CD4-positive, alpha-beta T cell treated with Interleukin-10 for 1 hour (primary cell): ENCODE results near the gene ITGB7.
"Not testable (repeated sequence)": the region's sequence is repeated elsewhere in the genome, so short reads cannot be mapped to it uniquely, and the experiment has no call there.

Source experiments
- DNase-seq: peaks from one replicate; pipeline ENCODE4 v3.0.0-alpha.2; 2020

Gene ITGB7

GRCh38 chr12:53196486-53196885, 10.6 kb downstream of the ITGB7 start:
- no peak for DNase-seq

- DNase-seq = no peak
Observed at GRCh38 chr12:53195516-53196420, 11.3 kb downstream of the ITGB7 start.

GRCh38 chr12:53194973-53195372, 12.1 kb downstream of the ITGB7 start:
- no peak for DNase-seq

DNA sequence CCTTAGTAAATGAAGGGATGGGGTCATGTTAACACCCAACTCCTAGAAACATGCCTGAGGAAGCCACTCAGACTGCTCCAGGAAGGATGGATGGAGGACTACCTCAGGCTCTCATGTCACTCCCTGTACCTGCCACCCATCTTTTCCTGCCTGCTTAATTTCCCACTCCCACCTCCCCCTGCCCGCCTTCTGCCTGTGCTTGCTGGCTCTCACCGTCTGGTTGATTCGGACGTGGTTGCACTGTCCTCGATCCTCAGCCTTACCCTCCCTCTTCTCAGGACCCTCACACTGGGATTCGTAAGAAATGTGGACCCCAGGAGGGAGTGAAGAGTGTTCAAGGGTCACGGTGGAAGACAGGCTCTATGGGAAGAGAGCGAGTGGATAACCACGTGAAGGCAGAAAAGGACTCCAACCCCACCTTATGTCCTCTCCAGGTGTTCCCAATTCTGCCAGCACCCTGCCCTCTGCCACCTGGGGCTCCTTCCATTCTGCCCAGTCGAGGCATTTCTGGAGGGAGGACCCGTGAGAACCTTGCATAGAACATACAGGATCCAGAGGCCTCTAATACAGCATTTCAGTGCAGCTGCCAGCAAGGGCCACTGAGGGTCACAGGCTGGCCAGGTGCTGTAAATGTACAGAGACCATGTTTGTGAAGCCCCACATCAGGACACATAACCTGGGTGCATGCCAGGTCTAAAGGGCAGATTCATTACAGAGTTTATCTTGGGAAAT, 12.9 kb downstream of the ITGB7 start:
- no peak for DNase-seq

DNA sequence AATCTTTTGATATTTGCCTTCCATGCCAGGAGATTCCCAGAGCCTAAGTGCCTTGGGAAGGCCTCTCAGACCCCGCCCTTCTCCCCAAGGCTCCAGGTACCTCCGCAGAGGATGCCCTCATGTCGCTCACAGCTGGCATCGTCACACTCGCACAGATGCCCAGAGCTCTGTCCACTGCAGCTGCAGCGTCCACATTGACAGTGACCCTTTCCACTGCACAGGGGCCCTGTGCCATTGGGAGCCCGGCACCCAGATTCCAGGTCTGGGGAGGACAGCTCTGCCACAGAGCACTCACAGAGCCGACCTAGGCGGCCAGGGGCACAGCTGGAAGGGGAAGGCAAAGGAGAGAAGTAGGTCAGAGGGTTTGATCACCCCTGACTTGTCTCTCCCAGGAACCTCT, 14.0 kb downstream of the ITGB7 start:
- DNase-seq = no peak

DNA sequence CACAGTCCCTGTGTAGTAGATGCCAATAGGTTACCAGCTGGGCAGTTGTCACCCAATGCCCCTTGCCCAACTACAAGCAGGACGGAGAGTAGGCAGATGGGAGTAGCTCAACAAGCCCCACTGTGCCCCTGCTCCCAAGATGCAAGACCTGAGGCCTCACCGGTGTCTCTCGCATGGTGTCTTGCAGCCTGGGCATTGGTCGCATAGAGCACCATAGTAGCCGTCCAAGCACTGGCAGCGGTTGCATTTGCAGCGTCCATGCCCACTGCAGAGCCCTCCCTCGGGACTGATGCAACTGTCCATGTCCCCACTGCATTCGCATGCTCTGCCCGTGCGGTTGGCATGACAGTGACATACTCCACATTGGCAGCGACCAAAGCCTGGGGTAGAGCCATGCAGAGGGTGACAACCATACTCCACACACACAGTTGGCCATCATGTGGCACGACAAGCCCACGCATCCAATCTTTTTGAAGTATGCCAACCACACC, 14.5 kb downstream of the ITGB7 start:
- no peak for DNase-seq

GRCh38 chr12:53191885-53192530, 15.0 kb downstream of the ITGB7 start:
- DNase-seq = no peak

DNA sequence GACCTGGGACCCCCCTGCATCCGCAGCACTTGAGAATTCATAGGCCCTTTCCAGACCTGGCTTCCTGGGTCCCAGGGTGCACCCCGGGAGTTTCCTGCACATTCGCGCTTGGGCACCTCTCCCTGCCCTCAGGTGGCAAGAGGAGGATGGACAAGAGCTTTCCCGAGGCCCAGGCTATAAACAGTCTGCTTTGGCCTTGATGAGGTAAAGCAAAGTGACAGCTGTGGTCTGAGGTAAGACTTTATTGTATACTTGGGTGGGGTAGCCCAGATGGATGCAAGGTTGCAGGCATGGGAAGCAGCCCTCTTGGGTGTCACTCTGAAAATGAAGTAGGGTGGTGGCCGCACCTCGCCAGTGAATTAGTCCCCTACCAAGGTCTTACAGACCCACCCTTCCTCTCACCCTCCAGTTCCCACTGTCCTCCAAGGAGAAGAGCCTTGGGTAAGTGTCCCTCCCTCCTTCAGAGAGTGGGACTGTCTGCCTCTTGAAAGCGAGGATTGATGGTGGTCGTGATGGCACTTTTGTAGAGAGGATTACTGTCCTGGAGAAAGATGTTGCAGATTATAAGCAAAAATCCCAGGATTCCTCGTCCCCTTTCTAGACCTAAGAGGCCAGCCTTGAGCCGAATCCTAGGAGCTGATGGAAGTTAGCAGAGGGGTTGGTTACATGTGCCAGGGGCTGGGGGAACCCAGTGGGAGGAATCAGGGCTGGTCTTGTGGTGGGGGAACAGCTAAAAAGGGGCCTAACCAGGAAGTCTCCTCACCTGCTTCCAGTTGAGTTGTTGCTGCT, 15.8 kb downstream of the ITGB7 start:
- no peak for DNase-seq

GRCh38 chr12:53190108-53190729, 16.8 kb downstream of the ITGB7 start:
- peak; percentile 61 for DNase-seq

- no peak for DNase-seq
Observed at GRCh38 chr12:53187145-53187899, 19.7 kb downstream of the ITGB7 start.

- no peak for DNase-seq
Observed at GRCh38 chr12:53186745-53187144, 20.3 kb downstream of the ITGB7 start.

GRCh38 chr12:53185582-53186153, 21.4 kb downstream of the ITGB7 start:
- no peak for DNase-seq

GRCh38 chr12:53184828-53185227, 22.2 kb downstream of the ITGB7 start:
- no peak for DNase-seq

- no peak for DNase-seq
Observed at GRCh38 chr12:53182903-53183302, 24.1 kb downstream of the ITGB7 start.

GRCh38 chr12:53181935-53182334, 25.1 kb downstream of the ITGB7 start:
- DNase-seq = no peak

DNA sequence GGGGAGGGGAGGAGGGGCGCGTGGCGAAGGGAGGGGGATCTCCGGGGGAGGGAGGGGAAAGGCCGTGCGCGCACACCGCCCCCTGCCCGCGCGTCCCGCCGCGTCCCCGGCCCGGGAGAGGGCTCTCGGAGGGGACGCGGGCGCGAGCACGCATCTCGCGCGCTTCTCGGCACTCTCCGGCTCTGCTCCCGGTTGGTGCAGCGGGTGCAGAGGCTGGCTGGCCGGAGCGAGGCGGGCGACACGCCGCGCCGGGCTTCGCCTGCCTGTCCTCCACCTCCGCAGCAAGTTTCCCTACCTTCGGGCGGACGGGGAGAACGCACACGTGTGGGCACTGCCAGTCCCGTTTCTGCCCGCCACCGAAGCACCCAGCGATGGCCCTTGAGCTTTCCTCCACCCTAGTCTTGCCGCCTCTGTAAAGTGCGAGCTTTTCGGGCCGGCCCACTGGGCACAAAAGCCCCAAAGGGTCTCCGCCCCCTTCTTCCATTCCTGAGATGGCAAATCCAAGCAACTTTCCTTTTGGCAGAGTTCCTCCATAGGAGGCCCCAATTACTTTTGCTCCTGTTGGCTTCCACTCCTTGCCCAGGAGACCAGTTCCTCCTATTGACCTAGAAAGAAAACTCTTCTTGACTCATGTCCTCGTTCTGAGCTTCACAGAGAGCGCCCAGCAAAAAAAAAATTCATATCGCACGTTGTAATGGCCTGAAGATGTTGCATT, 26.0 kb downstream of the ITGB7 start:
- no peak for DNase-seq

DNA sequence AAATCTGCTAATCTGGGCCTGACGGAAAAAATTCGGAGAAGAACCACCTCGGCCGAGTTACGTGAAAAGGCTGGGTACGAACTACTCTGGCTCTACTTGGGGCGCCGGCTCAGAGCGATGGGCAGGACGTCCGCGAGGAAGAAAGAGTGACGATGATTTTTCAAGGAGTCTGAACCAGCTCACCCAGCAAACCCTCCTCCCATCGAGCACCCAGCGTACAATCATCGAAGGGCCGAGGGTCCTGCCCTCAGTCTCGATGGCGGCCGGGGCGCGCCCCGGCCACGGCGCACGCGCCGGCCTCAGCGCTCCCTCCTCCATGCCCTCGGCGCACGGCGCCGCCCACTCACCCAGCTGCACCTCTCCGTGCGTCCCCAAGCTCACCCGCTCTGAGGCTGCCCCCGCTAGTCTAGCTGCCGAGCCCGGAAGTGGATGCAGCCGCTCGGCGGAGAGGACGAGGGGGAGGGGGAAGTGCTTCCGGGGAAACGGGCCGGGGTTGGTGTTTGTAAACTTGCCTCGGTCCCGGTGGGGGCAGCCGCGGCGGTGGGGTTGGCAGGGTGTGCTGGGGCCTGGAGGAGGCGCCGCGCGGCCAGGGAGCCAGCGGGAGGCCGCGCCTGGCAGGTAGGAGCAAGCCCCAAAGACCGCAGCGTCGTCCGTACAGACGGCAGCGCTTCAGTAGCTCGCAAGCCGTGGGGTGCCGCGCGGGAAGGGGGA, 26.7 kb downstream of the ITGB7 start, which contains the start of the genes CSAD and ZNF740:
TSS of gene CSAD (minus strand) at position 706 of the 711 bp plus-strand sequence. CDS start 7,455 bp downstream, outside the sequence.
TSS of gene ZNF740 (plus strand) at position 503 of the 711 bp plus-strand sequence. CDS start 1,262 bp downstream, outside the sequence.
- DNase-seq = peak; percentile 98

DNA sequence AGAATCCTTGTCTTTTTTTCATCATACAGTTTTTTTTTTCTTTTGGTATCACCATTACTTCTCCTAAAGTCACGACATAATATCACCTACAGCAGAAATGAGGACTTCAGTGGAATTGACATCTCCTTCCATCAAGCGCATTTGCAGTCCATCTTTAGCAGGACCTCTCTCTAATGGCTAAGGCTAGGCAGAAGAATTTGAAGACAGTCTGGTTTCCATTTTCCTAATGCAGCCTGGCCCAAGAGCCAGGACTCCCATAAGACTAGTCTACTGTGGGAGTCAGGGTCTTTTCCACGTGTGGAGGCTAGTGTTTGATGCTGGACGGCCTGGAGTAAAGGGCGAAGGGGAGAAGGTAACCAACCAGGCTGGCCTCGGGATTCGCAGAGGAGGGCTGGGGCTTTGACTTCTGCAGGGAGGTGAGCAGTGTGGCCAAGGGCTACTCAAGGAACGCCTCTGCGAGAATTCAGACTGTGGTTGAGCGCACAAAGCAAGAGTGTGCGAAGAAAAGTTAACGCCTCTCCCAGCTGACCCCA, 27.3 kb downstream of the ITGB7 start:
- no peak for DNase-seq

DNA sequence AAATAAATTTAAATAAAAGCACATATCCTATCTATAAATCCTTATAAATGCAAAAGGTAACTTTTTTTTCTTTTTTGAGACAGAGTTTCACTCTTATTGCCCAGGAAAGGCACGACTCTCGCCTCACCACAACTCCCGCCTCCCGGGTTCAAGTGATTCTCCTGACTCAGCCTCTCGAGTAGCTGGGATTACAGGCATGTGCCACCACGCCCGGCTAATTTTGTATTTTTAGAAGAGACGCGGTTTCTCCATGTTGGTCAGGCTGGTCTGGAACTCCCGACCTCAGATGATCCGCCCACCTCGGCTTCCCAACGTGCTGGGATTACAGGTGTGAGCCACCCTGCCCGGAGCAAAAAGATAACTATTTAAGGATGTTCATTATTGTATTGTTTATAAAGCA, 28.2 kb downstream of the ITGB7 start:
- not testable (repeated sequence) for DNase-seq
